ENCODE data around the gene ATG7. TPM values are rescaled to one million over a fixed set of nuclear protein-coding genes. Genes with fewer than 3 reads are reported as not detected.
"Not testable (repeated sequence)": the region's sequence is repeated elsewhere in the genome, so short reads cannot be mapped to it uniquely, and the experiment has no call there.

The ATG7 gene
- total RNA-seq, 1 donor from 2014 or later: 53.5 TPM

GRCh38 chr3:11510001-11510340, 237.8 kb downstream of the ATG7 start:
- Histone ChIP-seq H3K9me3 (ENCODE audit: low read depth) (no peaks in the 10 kb centered on the region), H2AFZ (replicated peaks) (no peak overlapping the region), H4K20me1 (ENCODE audit: low read depth) (no peaks in the 10 kb centered on the region), H3F3A (ENCODE audit: low read depth) (peaks cover 6% of the 10 kb centered on the region), H3K27ac (no peak overlapping the region), H3K9ac (no peak overlapping the region), H3K4me3 (no peak overlapping the region), H3K36me3 (no peaks in the 10 kb centered on the region), H3K4me2 (peak overlapping the region; percentile 51), H3K4me1 (peaks cover 24% of the 10 kb centered on the region), H3K79me2 (ENCODE audit: low read depth) (no peaks in the 10 kb centered on the region), H3K27me3 (no peaks in the 10 kb centered on the region)
- H3K36me3 Mint-ChIP-seq: no peaks in the 10 kb centered on the region
- H3K4me1 Mint-ChIP-seq: peaks cover 52% of the 10 kb centered on the region
- H3K27ac Mint-ChIP-seq: peak overlapping the region; percentile 92
- H3K4me3 Mint-ChIP-seq: peak overlapping the region; percentile 65
- peaks cover 5% of the 10 kb centered on the region for H3K9me3 Mint-ChIP-seq
- peaks cover 6% of the 10 kb centered on the region for H3K27me3 Mint-ChIP-seq (ENCODE audit: insufficient read depth, low read depth)
- TF ChIP-seq CTCF (IDR thresholded peaks at IDR 0.05) (no peak), EZH2 (IDR thresholded peaks at IDR 0.05) (no peak), EZH2phosphoT487 (IDR thresholded peaks at IDR 0.05) (no peak)
- peak; percentile 30 for DNase-seq (ENCODE audit: low spot score)

- Mint-ChIP-seq H3K4me1 (peaks cover 55% of the 10 kb centered on the region), H3K36me3 (no peaks in the 10 kb centered on the region), H3K27ac (peak overlapping the region; percentile 92), H3K27me3 (ENCODE audit: insufficient read depth, low read depth) (peaks cover 6% of the 10 kb centered on the region), H3K9me3 (peaks cover 5% of the 10 kb centered on the region), H3K4me3 (peak overlapping the region; percentile 65)
- peaks cover 24% of the 10 kb centered on the region for H3K4me1 ChIP-seq
- peak; percentile 24 for DNase-seq (ENCODE audit: low spot score)
- H2AFZ ChIP-seq (replicated peaks): no peak overlapping the region
- no peaks in the 10 kb centered on the region for H3K9me3 ChIP-seq (ENCODE audit: low read depth)
- H3K4me3 ChIP-seq: no peak overlapping the region
- TF ChIP-seq CTCF (IDR thresholded peaks at IDR 0.05) (no peak), EZH2 (IDR thresholded peaks at IDR 0.05) (no peak), EZH2phosphoT487 (IDR thresholded peaks at IDR 0.05) (no peak)
- H3F3A ChIP-seq (ENCODE audit: low read depth): peaks cover 6% of the 10 kb centered on the region
- H3K36me3 ChIP-seq: no peaks in the 10 kb centered on the region
- no peak overlapping the region for H3K9ac ChIP-seq
- H3K27me3 ChIP-seq: no peaks in the 10 kb centered on the region
- peak overlapping the region; percentile 51 for H3K4me2 ChIP-seq
- H4K20me1 ChIP-seq (ENCODE audit: low read depth): no peaks in the 10 kb centered on the region
- H3K79me2 ChIP-seq (ENCODE audit: low read depth): no peaks in the 10 kb centered on the region
- H3K27ac ChIP-seq: no peak overlapping the region
These were observed 238.2 kb downstream of the ATG7 start for GRCh38 chr3:11510356-11510755.

- H3K4me3 Mint-ChIP-seq; H3K4me2 ChIP-seq; H2AFZ ChIP-seq (replicated peaks); H3K9me3 Mint-ChIP-seq; H3K36me3 ChIP-seq; H3K27ac Mint-ChIP-seq; H3K27ac ChIP-seq; H4K20me1 ChIP-seq (ENCODE audit: low read depth); H3F3A ChIP-seq (ENCODE audit: low read depth); H3K79me2 ChIP-seq (ENCODE audit: low read depth); H3K27me3 ChIP-seq; H3K36me3 Mint-ChIP-seq; DNase-seq (ENCODE audit: low spot score); H3K9ac ChIP-seq; H3K27me3 Mint-ChIP-seq (ENCODE audit: insufficient read depth, low read depth); H3K9me3 ChIP-seq (ENCODE audit: low read depth); H3K4me3 ChIP-seq: not testable (repeated sequence)
- H3K4me1 Mint-ChIP-seq: peaks cover 50% of the 10 kb centered on the region
- H3K4me1 ChIP-seq: peaks cover 24% of the 10 kb centered on the region
These were observed 239.4 kb downstream of the ATG7 start for GRCh38 chr3:11511606-11512005.

GRCh38 chr3:11513125-11513816, 241.1 kb downstream of the ATG7 start:
- H3K4me2 ChIP-seq; DNase-seq (ENCODE audit: low spot score); H4K20me1 ChIP-seq (ENCODE audit: low read depth); H3K4me3 Mint-ChIP-seq; H3K4me3 ChIP-seq; H3K27ac Mint-ChIP-seq; H2AFZ ChIP-seq (replicated peaks); H3F3A ChIP-seq (ENCODE audit: low read depth); H3K79me2 ChIP-seq (ENCODE audit: low read depth); H3K36me3 ChIP-seq; H3K27me3 Mint-ChIP-seq (ENCODE audit: insufficient read depth, low read depth); H3K9me3 ChIP-seq (ENCODE audit: low read depth); H3K27me3 ChIP-seq; H3K27ac ChIP-seq; H3K9me3 Mint-ChIP-seq; H3K36me3 Mint-ChIP-seq; H3K9ac ChIP-seq: not testable (repeated sequence)
- peaks cover 24% of the 10 kb centered on the region for H3K4me1 ChIP-seq
- peaks cover 51% of the 10 kb centered on the region for H3K4me1 Mint-ChIP-seq

Measured in neural progenitor cell (in vitro differentiated cells).